Gastroesophageal sphincter (tissue), 4 donors: ENCODE measurements around the gene OR2AT4. TPM values are rescaled to one million over a fixed set of nuclear protein-coding genes. Genes with fewer than 3 reads are reported as not detected.

Experiments
- ATAC-seq: fragments of 150-250 bp; one replicate; pipeline ENCODE4 v1.9.1; 2016; ENCODE audit warnings: mild to moderate bottlenecking, moderate library complexity
- H3K27ac ChIP-seq, 4 donors: fragments of 200-600 bp; sonication (generic) in 3 of 4; 1 replicate in 3 of 4; 2 replicates in 1 of 4; pipeline ENCODE4 v1.5.1; 2016 to 2019
- H3K27me3 ChIP-seq: fragments of 200-600 bp; sonication (generic); one replicate; pipeline ENCODE4 v1.5.1; 2019
- H3K36me3 ChIP-seq, 2 donors: fragments of 200-600 bp; sonication (generic); one replicate each; pipeline ENCODE4 v1.5.1; 2019; ENCODE audit warnings: control low read depth in 1 of 2
- H3K4me1 ChIP-seq, 3 donors: fragments of 200-600 bp; sonication (generic); 1 replicate in 2 of 3; 2 replicates in 1 of 3; pipeline ENCODE4 v1.5.1; 2016 to 2019; ENCODE audit warnings: control low read depth in 2 of 3
- H3K4me3 ChIP-seq, 2 donors: fragments of 200-600 bp; sonication (generic); one replicate each; pipeline ENCODE4 v1.5.1; 2019; ENCODE audit warnings: mild to moderate bottlenecking in 1 of 2, moderate library complexity in 1 of 2
- H3K9me3 ChIP-seq, 3 donors: fragments of 200-600 bp; sonication (generic); one replicate each; pipeline ENCODE4 v1.5.1; 2017 to 2019; ENCODE audit warnings: control low read depth in 2 of 3
- CTCF ChIP-seq, 4 experiments: fragments of 200-600 bp in 2 of 4; fragments of 450-650 bp in 2 of 4; sonication (generic) in 1 of 4; IDR thresholded peaks; one replicate each; pipeline ENCODE4 v1.5.1; 2017 to 2019; ENCODE audit warnings: antibody characterized with exemption in 4 of 4, mild to moderate bottlenecking in 2 of 4, moderate library complexity in 2 of 4
- POLR2AphosphoS5 ChIP-seq: sonication (generic); formaldehyde crosslinking; IDR thresholded peaks from one replicate; pipeline ENCODE4 v1.6.1; 2017; ENCODE audit warnings: antibody characterized with exemption
- WGBS, 2 donors: methylation state at CpG; one replicate each; pipeline ENCODE4 v1.1.5; 2018; ENCODE audit warnings: low coverage in 1 of 2; 5-methylcytosine and 5-hydroxymethylcytosine counted together
- total RNA-seq, 4 donors: library from RNA; depleted of rRNA; stranded (reverse); fragments of >200 nt; gene quantifications; one replicate each; pipeline ENCODE4 v1.1.0, GENCODE V29; 2016

The OR2AT4 gene
- total RNA-seq, 4 donors from 2014 or later = not detected

DNA sequence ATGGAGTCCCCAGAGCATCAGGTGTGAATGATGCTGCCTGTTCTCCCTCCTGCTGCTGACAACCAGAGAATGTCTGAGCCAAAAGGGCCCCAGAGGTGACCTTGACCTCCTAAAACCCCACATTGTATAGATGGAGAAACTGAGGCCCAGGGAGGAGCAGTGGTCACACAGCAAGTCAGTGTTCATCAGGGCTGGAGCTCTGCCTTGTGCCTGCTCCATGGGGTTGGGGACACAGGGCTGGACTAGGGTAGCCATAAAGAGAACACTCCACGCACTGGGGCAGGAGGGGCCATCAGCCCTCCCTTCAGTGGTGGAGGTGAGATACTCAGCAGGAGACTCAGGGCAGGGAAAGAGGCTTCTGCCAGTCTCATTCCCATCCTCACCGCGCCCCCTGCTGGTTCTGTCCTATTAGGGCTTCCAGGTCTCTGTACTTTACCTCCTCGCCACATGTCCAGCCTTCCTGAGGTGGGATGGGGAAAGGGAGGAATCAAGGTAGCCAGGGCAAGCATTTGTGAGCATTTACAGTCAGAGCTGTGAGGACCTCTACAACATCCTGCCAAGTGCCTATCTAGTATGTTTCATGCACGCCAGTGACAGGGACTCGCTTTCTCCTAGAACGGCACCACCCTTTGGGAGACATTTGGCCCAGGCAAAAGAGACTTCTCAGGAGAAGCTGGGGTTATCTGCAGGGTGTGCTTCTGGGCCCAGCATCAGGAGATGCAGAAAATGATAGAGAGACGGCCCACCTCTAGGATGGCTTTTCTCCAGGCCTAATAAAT, 64.7 kb downstream of the OR2AT4 start:
- Histone ChIP-seq H3K4me3 (no peak overlapping the region), H3K27ac (no peak overlapping the region), H3K4me1 (no peaks in the 10 kb centered on the region), H3K9me3 (no peaks in the 10 kb centered on the region), H3K36me3 (no peaks in the 10 kb centered on the region), H3K27me3 (peaks cover 9% of the 10 kb centered on the region)
- TF ChIP-seq POLR2AphosphoS5 (no peak), CTCF (IDR thresholded peaks at IDR 0.05) (peak; percentile 28 to 71 (median 61))
- peak; percentile 29 for ATAC-seq
- WGBS, 2 donors = 7 to 29% methylated on average over 2 of the region's 8 CpGs

Other genes with a start within 250 kb of the OR2AT4 start
- 10 to 100 TPM in 3 of 4 donors, 1 to 10 TPM in 1; 9.6 to 33.0 (median 12.6) TPM for gene XRRA1, start 147.8 kb downstream of the OR2AT4 start, total RNA-seq
- gene SPCS2, start 147.6 kb downstream of the OR2AT4 start, total RNA-seq = 10 to 100 TPM; 27.2 to 49.5 (median 37.0) TPM
- gene NEU3, start 107.9 kb downstream of the OR2AT4 start, total RNA-seq = 1 to 10 TPM; 4.1 to 7.5 (median 6.0) TPM
- gene SLCO2B1, start 54.2 kb upstream of the OR2AT4 start, total RNA-seq = 10 to 100 TPM; 25.7 to 70.1 (median 33.1) TPM
- under 1 TPM in 2 of 4 donors, not detected in 2; 0.13 to 0.31 TPM for gene TPBGL, start 143.9 kb upstream of the OR2AT4 start, total RNA-seq